ENCODE data around the gene CD300LG. TPM values are rescaled to one million over a fixed set of nuclear protein-coding genes. Genes with fewer than 3 reads are reported as not detected.

Gene CD300LG
- total RNA-seq, 1 experiment from 2014 or later, result not detected

DNA sequence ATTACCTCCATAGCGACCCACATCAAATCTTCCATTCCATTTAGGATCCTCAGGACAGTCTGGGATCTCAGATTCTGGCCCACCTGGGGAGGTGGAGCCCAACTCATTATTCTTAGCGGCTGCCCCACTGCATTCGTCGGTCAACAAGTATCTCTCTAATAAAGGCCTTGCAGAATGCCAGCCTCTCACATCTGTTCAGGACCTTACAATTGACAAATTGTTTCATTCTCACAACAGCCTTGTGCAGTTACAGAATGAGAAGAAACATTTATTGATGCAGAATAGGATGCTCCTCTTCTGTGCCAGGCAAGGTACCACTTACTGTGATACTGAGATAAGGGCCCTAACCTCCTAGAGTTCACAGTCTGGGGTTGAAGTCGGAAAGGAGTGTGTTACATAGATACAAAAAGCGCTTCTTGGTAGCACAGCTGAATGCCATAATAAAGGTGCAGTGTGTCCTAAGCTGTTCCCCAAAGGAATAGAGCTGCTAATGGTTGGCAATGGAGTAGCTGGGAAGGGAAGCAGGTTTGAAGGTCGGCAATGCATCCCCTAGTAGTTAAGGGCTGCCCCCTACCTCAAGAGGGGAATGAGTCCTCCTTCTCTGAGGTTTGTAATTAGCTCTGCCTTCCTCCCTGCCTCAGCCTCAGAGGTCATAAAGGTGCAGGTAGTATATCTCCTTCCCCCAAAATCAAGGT lies 62.7 kb downstream of the CD300LG start:
- in situ Hi-C loops (cut with HindIII; ENCODE audit: low pct_unique_long_range_greater_than_20kb, low sequenced_read_pairs), result no loop called here
- DNase-seq (ENCODE audit: low read depth, low spot score), result no peak

DNA sequence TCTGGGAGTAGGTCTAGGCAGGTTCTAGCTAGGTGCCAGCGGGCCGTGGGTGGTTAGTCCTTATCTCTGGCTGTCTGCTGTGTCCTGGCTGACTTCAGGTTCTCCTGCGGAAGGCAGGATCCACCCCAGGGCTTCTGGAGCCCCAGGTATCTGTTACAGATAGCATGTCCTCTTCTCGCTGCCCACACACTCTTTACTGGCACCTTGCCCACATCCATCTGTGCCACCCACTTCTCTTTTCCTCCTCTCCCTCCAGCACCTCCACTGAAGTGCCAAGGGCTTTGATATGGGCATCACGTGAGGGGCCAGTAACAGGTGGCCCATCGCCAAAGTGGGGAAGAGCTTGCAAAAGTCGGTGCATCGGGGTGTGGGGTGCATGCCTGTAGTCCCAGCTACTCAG lies 64.9 kb downstream of the CD300LG start:
- in situ Hi-C loops (cut with HindIII; ENCODE audit: low pct_unique_long_range_greater_than_20kb, low sequenced_read_pairs), result no loop called here
- no peak for DNase-seq (ENCODE audit: low read depth, low spot score)

DNA sequence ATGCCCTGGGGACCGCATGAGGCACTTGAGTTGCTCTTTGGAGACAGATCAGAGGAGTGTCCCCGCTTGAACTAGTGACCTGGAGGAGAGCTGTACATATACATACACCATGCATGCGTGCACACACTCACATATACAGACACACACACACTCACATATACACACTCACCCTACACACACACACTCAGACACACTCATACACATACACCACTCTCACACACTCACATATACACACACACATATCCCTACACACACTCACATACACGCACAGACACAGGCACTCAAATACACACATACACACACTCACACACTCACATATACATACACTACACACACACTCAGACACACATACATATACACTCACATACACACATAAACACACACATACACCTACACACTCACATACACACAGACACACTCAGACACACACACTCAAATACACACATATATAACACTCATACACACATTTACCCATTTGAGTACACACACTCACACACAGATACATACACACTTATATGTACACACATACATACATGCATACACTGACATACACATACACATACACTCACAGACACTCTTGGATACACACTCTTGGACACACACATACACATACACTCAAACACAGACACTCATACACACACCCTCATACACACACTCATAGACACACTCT lies 65.8 kb downstream of the CD300LG start:
- in situ Hi-C loops (cut with HindIII; ENCODE audit: low pct_unique_long_range_greater_than_20kb, low sequenced_read_pairs), result no loop called here
- no peak for DNase-seq (ENCODE audit: low read depth, low spot score)

Other genes with a start within 250 kb of the CD300LG start
- not detected in 2 replicates for gene MEOX1, start 185.3 kb upstream of the CD300LG start, total RNA-seq (2014; rRNA removed; shearing (Covaris generic))
- gene SOST, start 88.4 kb upstream of the CD300LG start, total RNA-seq (2014; rRNA removed; shearing (Covaris generic)), result not detected in 2 replicates
- gene DUSP3, start 68.2 kb upstream of the CD300LG start, total RNA-seq (2014; rRNA removed; shearing (Covaris generic)), result 139 and 151 TPM in 2 replicates
- gene CFAP97D1, start 66.7 kb upstream of the CD300LG start, total RNA-seq (2014; rRNA removed; shearing (Covaris generic)), result 0.05 and 0.19 TPM in 2 replicates
- 4.0 and 6.3 TPM in 2 replicates for gene MPP3, start 14.0 kb upstream of the CD300LG start, total RNA-seq (2014; rRNA removed; shearing (Covaris generic))
- 1.8 TPM in 2 replicates for gene MPP2, start 60.4 kb downstream of the CD300LG start, total RNA-seq (2014; rRNA removed; shearing (Covaris generic))
- gene PPY, start 95.3 kb downstream of the CD300LG start, total RNA-seq (2014; rRNA removed; shearing (Covaris generic)), result 1.3 TPM in 1 of 2 replicates, not detected in the other
- not detected in 2 replicates for gene PYY, start 106.8 kb downstream of the CD300LG start, total RNA-seq (2014; rRNA removed; shearing (Covaris generic))
- gene NAGS, start 157.4 kb downstream of the CD300LG start, total RNA-seq (2014; rRNA removed; shearing (Covaris generic)), result 0.96 and 1.8 TPM in 2 replicates
- 72.6 and 77.1 TPM in 2 replicates for gene TMEM101, start 167.8 kb downstream of the CD300LG start, total RNA-seq (2014; rRNA removed; shearing (Covaris generic))
- 49.2 and 49.8 TPM in 2 replicates for gene LSM12, start 219.5 kb downstream of the CD300LG start, total RNA-seq (2014; rRNA removed; shearing (Covaris generic))
- 81.4 and 84.1 TPM in 2 replicates for gene G6PC3, start 223.6 kb downstream of the CD300LG start, total RNA-seq (2014; rRNA removed; shearing (Covaris generic))